ENCODE results near the gene WNT5B. TPM values are rescaled to one million over a fixed set of nuclear protein-coding genes. Genes with fewer than 3 reads are reported as not detected.

The WNT5B gene
- total and polyA plus RNA-seq, 9 of the 15 experiments (the other 6 are each of a cell fraction or from before 2014, with no cell fraction given), result 0.42 to 16.8 (median 5.4) TPM

GRCh38 chr12:1661553-1662335 is 32.7 kb downstream of the WNT5B start (continued):
- TF ChIP-seq MLX (CRISPR knock-in tag; conservative IDR thresholded peaks at IDR 0.05) (no peak), ZC3H4 (CRISPR knock-in tag; IDR thresholded peaks at IDR 0.05; ENCODE audit: borderline replicate concordance) (no peak), ARID4B (CRISPR knock-in tag; IDR thresholded peaks at IDR 0.05) (no peak), MAFG (tag; conservative IDR thresholded peaks at IDR 0.05) (no peak), ZNF609 (CRISPR knock-in tag; IDR thresholded peaks at IDR 0.05; ENCODE audit: borderline replicate concordance) (no peak), XRCC4 (IDR thresholded peaks at IDR 0.05; ENCODE audit: extremely low read depth, insufficient read depth, insufficient read length) (no peak), FOXP1 (CRISPR knock-in tag; IDR thresholded peaks at IDR 0.05) (no peak), EGR1 (conservative IDR thresholded peaks at IDR 0.05) (no peak), DMBX1 (CRISPR knock-in tag; IDR thresholded peaks at IDR 0.05; ENCODE audit: borderline replicate concordance) (no peak), PTBP1 (IDR thresholded peaks at IDR 0.05; ENCODE audit: low read depth, low read length) (no peak), JUN (IDR thresholded peaks at IDR 0.05; ENCODE audit: borderline replicate concordance, low read depth, low read length) (no peak), JUN (CRISPR knock-in tag; IDR thresholded peaks at IDR 0.05; ENCODE audit: borderline replicate concordance) (no peak)
- TF ChIP-seq, protein P1, sequence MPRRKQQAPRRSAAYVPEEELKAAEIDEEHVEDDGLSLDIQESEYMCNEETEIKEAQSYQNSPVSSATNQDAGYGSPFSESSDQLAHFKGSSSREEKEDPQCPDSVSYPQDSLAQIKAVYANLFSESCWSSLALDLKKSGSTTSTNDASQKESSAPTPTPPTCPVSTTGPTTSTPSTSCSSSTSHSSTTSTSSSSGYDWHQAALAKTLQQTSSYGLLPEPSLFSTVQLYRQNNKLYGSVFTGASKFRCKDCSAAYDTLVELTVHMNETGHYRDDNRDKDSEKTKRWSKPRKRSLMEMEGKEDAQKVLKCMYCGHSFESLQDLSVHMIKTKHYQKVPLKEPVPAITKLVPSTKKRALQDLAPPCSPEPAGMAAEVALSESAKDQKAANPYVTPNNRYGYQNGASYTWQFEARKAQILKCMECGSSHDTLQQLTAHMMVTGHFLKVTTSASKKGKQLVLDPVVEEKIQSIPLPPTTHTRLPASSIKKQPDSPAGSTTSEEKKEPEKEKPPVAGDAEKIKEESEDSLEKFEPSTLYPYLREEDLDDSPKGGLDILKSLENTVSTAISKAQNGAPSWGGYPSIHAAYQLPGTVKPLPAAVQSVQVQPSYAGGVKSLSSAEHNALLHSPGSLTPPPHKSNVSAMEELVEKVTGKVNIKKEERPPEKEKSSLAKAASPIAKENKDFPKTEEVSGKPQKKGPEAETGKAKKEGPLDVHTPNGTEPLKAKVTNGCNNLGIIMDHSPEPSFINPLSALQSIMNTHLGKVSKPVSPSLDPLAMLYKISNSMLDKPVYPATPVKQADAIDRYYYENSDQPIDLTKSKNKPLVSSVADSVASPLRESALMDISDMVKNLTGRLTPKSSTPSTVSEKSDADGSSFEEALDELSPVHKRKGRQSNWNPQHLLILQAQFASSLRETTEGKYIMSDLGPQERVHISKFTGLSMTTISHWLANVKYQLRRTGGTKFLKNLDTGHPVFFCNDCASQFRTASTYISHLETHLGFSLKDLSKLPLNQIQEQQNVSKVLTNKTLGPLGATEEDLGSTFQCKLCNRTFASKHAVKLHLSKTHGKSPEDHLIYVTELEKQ (CRISPR knock-in tag; IDR thresholded peaks at IDR 0.05), result no peak

Data from K562 (cell line).